Cardiac fibroblast (primary cell): Measurements from ENCODE around the gene SH3RF1.

Experiments
- DNase-seq, 2 donors: peaks; one replicate each; pipeline versions ENCODE4 v3.0.0 to v3.0.0-alpha.2; 2010; ENCODE audit warnings: low read depth in 2 of 2
- H3K4me3 ChIP-seq, 2 donors: replicated peaks in 1 of 2; 1 replicate in 1 of 2; 2 replicates in 1 of 2; pipeline ENCODE4 v1.5.1; 2011; ENCODE audit warnings: low read depth in 2 of 2, low read length in 2 of 2, mild to moderate bottlenecking in 2 of 2, moderate library complexity in 1 of 2
- TF ChIP-seq, protein P1 (sequence below): IDR thresholded peaks from one replicate; pipeline ENCODE4 v1.5.1; 2011; ENCODE audit warnings: low read depth, mild to moderate bottlenecking, low read length, inconsistent platforms

SH3RF1 gene

DNA sequence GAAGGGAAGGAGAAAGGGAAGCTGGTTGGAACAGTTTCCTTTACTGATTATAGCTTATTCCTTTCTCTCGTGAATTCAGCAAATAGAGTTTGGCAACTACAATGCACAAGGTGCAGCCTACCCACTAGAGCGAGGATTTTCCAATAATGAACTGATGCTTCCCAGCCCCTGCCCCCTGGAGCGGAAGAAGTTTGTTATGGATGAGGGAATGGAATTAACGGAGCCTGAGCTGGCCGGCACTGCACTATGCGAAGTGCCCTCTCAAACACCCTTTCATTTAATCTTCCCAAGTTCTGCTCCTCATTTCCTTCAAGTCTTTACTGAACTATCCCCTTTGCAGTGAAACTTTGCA, 218.2 kb downstream of the SH3RF1 start:
- TF ChIP-seq, protein P1, sequence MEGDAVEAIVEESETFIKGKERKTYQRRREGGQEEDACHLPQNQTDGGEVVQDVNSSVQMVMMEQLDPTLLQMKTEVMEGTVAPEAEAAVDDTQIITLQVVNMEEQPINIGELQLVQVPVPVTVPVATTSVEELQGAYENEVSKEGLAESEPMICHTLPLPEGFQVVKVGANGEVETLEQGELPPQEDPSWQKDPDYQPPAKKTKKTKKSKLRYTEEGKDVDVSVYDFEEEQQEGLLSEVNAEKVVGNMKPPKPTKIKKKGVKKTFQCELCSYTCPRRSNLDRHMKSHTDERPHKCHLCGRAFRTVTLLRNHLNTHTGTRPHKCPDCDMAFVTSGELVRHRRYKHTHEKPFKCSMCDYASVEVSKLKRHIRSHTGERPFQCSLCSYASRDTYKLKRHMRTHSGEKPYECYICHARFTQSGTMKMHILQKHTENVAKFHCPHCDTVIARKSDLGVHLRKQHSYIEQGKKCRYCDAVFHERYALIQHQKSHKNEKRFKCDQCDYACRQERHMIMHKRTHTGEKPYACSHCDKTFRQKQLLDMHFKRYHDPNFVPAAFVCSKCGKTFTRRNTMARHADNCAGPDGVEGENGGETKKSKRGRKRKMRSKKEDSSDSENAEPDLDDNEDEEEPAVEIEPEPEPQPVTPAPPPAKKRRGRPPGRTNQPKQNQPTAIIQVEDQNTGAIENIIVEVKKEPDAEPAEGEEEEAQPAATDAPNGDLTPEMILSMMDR, result no peak
- H3K4me3 ChIP-seq, result no peak overlapping the region
- DNase-seq, result no peak

DNA sequence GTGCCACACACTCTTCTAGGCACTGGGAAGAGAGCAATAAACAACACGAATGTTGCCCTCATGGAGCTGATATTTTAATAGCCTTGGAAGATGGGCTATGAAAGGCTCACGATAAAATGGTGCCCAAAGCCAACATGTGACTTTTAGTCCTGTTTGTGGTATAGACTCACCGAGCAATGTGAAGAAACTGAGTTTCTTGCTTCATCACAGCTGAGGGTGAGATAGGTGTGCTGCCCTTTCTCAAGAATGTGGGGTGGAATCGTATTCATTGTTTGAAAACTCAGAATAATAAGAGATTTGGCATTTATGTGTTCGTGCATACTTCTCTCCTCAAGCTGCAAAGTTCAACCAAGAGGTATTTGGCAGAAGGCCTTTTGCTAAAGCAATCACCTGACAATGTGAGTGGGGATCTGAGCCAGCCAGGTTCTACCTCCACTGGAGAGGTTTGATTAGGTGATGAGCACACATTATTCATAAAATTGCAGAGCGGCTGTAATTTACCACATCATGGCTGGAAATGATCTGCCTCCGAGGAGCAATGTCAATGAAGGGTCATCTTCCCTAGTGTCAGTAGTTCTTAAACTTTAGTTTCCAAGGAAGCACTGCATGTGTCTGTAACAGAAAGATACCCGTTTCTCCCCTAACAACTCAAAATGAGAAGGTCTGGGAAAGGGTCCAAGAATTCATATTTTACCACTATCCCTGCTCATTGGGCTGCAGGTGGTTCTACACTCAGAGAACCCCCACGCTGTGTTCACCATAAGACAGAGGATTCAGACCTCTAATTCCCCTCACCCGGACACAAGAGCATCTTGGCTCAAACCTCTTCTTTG, 218.8 kb downstream of the SH3RF1 start:
- TF ChIP-seq, protein P1, result no peak
- peak in 1 of 2 donors; percentile 11 for DNase-seq

DNA sequence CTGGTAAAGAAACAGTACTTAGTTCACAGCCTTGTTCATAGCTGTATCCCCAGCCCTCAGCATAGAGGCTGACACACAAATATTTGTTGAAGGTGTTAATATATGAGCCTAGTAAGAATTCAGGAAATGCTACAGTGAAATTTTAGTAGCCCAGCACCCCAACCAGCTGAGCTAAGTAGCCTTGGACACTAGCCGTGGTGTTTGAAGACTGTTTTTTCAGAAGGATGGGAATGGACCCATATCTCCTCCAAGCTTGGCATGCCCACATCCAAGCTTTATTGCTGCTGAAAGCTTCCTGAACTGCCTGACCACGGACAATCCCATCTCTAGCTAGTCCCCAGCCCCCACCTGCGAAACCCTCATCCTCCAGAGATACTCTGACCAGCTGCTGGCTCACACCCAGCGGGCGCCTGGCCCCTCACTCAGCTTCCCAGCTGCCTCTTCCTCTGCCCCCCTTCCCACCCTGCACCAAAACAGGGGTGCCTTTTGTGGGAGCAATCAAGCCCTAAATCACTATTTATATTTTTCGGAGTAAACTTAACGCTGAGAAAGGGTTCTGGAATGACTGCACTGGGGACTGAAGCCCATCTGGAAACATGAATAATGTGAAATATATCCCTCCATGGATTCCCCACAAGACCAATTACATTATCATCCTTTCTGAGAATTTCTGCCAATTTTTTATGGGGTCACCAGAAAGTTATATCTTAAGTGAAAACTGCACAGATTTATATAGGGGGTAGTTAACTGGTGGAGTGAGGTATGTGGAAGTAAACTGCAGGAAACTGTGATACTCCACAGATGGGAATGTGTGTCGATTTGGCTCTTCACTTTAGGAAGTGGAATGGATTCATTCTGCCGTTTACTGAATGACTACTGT, 219.6 kb downstream of the SH3RF1 start:
- TF ChIP-seq, protein P1, result no peak
- DNase-seq, result peak in 1 of 2 donors; percentile 42

More for the DNA sequence above, 218.8 kb downstream of the SH3RF1 start:
- H3K4me3 ChIP-seq, result no peak overlapping the region

DNA sequence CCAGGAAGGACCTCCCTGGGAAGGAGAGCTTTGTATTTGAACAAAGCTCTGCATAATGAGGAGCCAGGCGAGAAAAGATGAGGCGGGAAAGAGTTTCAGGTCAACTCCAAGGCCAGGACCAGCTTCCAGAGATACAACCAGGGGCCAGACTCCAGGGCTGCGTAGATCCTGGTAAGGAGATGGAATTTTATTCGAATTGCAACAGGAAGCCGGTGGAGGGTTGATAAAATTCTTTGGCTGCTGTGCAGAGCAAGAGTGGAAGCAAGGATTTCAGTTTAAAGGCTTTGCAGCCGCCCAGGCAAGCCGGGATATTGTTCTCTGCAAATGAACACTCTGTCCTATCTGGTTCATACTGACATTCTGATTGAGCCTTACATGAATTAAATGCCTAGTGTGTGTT, 220.5 kb downstream of the SH3RF1 start:
- TF ChIP-seq, protein P1, result no peak

More for the DNA sequence above, 219.6 kb downstream of the SH3RF1 start:
- H3K4me3 ChIP-seq, result no peak overlapping the region

DNA sequence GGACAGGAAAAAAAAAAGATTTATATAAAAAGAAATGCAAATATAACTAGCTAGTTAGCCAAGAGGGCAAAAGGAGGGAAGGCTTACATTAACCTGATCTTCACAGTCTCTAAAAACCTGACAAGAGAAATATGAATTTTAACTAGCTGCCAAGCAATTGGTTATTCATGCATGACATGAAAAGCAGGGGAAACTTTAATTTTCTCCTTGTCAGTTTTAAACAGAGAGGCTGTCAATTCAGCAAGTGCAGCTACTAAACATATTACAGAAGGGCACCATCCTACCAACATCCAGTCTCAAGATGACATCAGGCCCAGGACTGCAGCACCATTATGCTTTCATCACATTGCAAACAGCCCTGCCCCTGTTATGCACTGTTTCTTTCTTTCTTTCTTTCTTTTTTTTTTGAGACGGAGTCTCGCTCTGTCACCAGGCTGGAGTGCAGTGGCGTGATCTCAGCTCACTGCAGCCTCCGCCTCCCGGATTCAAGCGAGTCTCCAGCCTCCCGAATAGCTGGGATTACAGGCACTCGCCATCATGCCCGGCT, 221.8 kb downstream of the SH3RF1 start:
- H3K4me3 ChIP-seq, result no peak overlapping the region
- DNase-seq, result no peak
- TF ChIP-seq, protein P1, result no peak

More for the DNA sequence above, 220.5 kb downstream of the SH3RF1 start:
- DNase-seq, result peak in 1 of 2 donors; percentile 74
- H3K4me3 ChIP-seq, result no peak overlapping the region

DNA sequence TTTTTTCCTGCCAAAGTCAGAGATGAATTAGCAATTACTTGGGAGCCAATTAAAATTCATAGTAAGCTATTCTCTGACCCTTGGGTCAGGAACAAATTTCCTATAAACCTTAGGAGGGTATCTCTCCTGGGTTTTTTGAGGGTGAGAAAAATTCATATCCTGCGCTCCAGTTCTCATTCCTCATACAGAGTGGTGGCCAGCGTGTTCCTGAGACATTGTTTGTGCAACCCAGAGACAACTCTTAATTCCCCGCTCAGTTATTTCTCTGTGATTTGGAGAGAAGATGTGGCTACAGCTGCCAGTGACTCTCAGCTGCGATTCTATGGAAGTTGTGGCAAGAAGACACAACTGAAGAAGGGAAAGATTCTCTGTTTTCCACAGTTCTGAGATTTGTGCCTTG, 222.8 kb downstream of the SH3RF1 start:
- TF ChIP-seq, protein P1, result no peak
- DNase-seq, result no peak
- H3K4me3 ChIP-seq, result no peak overlapping the region
